PC-3 (cell line): ENCODE data around the gene IFT122. TPM values are rescaled to one million over a fixed set of nuclear protein-coding genes. Genes with fewer than 3 reads are reported as not detected.

Experiments
- ATAC-seq: fragments of 200-7000 bp; cut with Tn5 transposase; 2 replicates; pipeline ENCODE4 v1.9.1; 2020; ENCODE audit warnings: mild to moderate bottlenecking, moderate library complexity
- BruUV-seq: library from RNA; stranded (reverse); fragments of 400-500 nt; replicated peaks from 2 replicates; lab custom pipeline; 2021; lab: Mats Ljungman, UMichigan
- CTCF ChIA-PET: fragments of 300-600 bp; sonication (Branson Sonifier 250); formaldehyde crosslinking; loops from one replicate; lab custom pipeline; 2022; ENCODE audit warnings: antibody characterized with exemption; lab: Charles Lee
- POLR2A ChIA-PET: fragments of 300-600 bp; sonication (Branson Sonifier 250); formaldehyde crosslinking; loops from one replicate; lab custom pipeline; 2022; ENCODE audit warnings: antibody characterized with exemption; ENCODE audit not compliant: unreplicated experiment; lab: Charles Lee
- DNase-seq: peaks from one replicate; pipeline ENCODE4 v3.0.0-alpha.2; 2015
- H2AFZ ChIP-seq: fragments of 300-600 bp; sonication (generic); 2 replicates; pipeline ENCODE4 v1.6.0; 2016; ENCODE audit warnings: antibody characterized with exemption, low read length
- H3F3A ChIP-seq: fragments of 300-600 bp; sonication (generic); one replicate; pipeline ENCODE4 v1.6.0; 2017; ENCODE audit warnings: antibody characterized with exemption, low read length, control low read depth, mild to moderate bottlenecking; ENCODE audit not compliant: unreplicated experiment
- H3K27ac ChIP-seq: fragments of 300-600 bp; sonication (generic); 2 replicates; pipeline ENCODE4 v1.5.1; 2016; ENCODE audit warnings: mild to moderate bottlenecking, low read length
- H3K27me3 ChIP-seq: fragments of 300-600 bp; sonication (generic); 2 replicates; pipeline ENCODE4 v1.6.1; 2016; ENCODE audit warnings: low read length, mixed read lengths
- H3K36me3 ChIP-seq: fragments of 300-600 bp; sonication (generic); 2 replicates; pipeline ENCODE4 v1.6.1; 2016; ENCODE audit warnings: low read depth, mixed run types, low read length, mixed read lengths
- H3K4me1 ChIP-seq: fragments of 300-600 bp; sonication (generic); 2 replicates; pipeline ENCODE4 v1.5.1; 2016; ENCODE audit warnings: low read length; ENCODE audit not compliant: insufficient read depth
- H3K4me2 ChIP-seq: fragments of 300-600 bp; sonication (generic); 2 replicates; pipeline ENCODE4 v1.6.0; 2016; ENCODE audit warnings: low read length
- H3K4me3 ChIP-seq: fragments of 300-600 bp; sonication (generic); 2 replicates; pipeline ENCODE4 v1.5.1; 2016; ENCODE audit warnings: mild to moderate bottlenecking, low read length, mixed read lengths
- H3K79me2 ChIP-seq: fragments of 300-600 bp; sonication (generic); 2 replicates; pipeline ENCODE4 v1.6.1; 2017; ENCODE audit warnings: low read length, mixed read lengths
- H3K9ac ChIP-seq: fragments of 300-600 bp; sonication (generic); 2 replicates; pipeline ENCODE4 v1.6.0; 2016; ENCODE audit warnings: mild to moderate bottlenecking, low read length
- H3K9me2 ChIP-seq: fragments of 300-600 bp; sonication (generic); replicated peaks from 2 replicates; pipeline ENCODE4 v1.6.1; 2016; ENCODE audit warnings: mixed run types, low read length, mixed read lengths
- H3K9me3 ChIP-seq: fragments of 300-600 bp; sonication (generic); 2 replicates; pipeline ENCODE4 v1.6.1; 2016; ENCODE audit warnings: low read length, mixed read lengths
- H4K20me1 ChIP-seq: fragments of 300-600 bp; sonication (generic); 2 replicates; pipeline ENCODE4 v1.6.1; 2016; ENCODE audit warnings: low read length, mixed read lengths
- EZH2 ChIP-seq: fragments of 300-600 bp; sonication (generic); IDR thresholded peaks from one replicate; pipeline ENCODE4 v1.6.1; 2017; ENCODE audit warnings: antibody characterized with exemption, mild to moderate bottlenecking, low read length; ENCODE audit not compliant: unreplicated experiment
- EZH2phosphoT487 ChIP-seq: fragments of 300-600 bp; sonication (generic); IDR thresholded peaks from 2 replicates; pipeline ENCODE4 v1.6.1; 2018; ENCODE audit warnings: mild to moderate bottlenecking, antibody characterized with exemption, low read length, borderline replicate concordance
- intact Hi-C: fragments of 100-400 bp; cut with micrococcal nuclease; formaldehyde crosslinking; loops from 2 replicates; pipeline ENCODE4 v1.9.0; 2023
- total RNA-seq: library from RNA; depleted of rRNA; stranded (reverse); fragments of >200 nt; gene quantifications from 2 replicates; pipeline ENCODE4 v1.2.3, GENCODE V29; 2014
- TF ChIP-seq, protein P1 (sequence below): fragments of 300-600 bp; sonication (generic); conservative IDR thresholded peaks from 2 replicates; pipeline ENCODE4 v1.5.1; 2017; ENCODE audit warnings: antibody characterized with exemption, low read depth, mild to moderate bottlenecking, low read length

The IFT122 gene
- total RNA-seq, 1 experiment from 2014 or later: 10.2 TPM

DNA sequence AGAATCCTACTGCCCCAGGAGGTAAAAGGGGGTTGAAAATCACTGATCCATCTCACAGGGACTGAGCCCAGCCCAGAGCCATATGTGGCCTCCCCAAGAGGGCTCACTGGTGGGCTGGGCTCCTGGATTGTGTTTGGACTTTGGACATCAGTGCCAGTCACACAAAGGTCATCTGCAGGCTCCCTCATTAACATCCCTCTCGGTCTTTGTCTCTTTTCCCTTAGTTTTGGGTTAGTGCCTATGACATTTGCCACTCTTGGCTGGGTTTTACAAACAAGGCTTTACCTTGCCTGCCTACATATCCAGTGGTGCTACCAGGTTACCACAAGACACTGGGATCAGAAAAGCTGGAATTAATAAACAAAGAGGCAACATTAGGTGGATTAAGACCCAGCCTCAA is 27.9 kb downstream of the IFT122 start:
- H3K27ac ChIP-seq: no peak overlapping the region
- no peaks in the 10 kb centered on the region for H3K4me1 ChIP-seq
- H3F3A ChIP-seq: no peaks in the 10 kb centered on the region
- ChIA-PET POLR2A (no interaction called here), CTCF (no interaction called here)
- no peaks in the 10 kb centered on the region for H3K36me3 ChIP-seq
- no peak for ATAC-seq
- no peaks in the 10 kb centered on the region for H4K20me1 ChIP-seq
- intact Hi-C loops: no loop called here
- H3K4me2 ChIP-seq: no peak overlapping the region
- H2AFZ ChIP-seq: no peak overlapping the region
- TF ChIP-seq EZH2phosphoT487 (no peak), EZH2 (no peak)
- TF ChIP-seq, protein P1, sequence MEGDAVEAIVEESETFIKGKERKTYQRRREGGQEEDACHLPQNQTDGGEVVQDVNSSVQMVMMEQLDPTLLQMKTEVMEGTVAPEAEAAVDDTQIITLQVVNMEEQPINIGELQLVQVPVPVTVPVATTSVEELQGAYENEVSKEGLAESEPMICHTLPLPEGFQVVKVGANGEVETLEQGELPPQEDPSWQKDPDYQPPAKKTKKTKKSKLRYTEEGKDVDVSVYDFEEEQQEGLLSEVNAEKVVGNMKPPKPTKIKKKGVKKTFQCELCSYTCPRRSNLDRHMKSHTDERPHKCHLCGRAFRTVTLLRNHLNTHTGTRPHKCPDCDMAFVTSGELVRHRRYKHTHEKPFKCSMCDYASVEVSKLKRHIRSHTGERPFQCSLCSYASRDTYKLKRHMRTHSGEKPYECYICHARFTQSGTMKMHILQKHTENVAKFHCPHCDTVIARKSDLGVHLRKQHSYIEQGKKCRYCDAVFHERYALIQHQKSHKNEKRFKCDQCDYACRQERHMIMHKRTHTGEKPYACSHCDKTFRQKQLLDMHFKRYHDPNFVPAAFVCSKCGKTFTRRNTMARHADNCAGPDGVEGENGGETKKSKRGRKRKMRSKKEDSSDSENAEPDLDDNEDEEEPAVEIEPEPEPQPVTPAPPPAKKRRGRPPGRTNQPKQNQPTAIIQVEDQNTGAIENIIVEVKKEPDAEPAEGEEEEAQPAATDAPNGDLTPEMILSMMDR: no peak
- no peaks in the 10 kb centered on the region for H3K27me3 ChIP-seq
- BruUV-seq: no TSS peak
- no peaks in the 10 kb centered on the region for H3K9me3 ChIP-seq
- H3K9ac ChIP-seq: no peak overlapping the region
- H3K9me2 ChIP-seq: no peaks in the 10 kb centered on the region
- H3K4me3 ChIP-seq: no peak overlapping the region
- H3K79me2 ChIP-seq: no peaks in the 10 kb centered on the region
- DNase-seq: no peak

DNA sequence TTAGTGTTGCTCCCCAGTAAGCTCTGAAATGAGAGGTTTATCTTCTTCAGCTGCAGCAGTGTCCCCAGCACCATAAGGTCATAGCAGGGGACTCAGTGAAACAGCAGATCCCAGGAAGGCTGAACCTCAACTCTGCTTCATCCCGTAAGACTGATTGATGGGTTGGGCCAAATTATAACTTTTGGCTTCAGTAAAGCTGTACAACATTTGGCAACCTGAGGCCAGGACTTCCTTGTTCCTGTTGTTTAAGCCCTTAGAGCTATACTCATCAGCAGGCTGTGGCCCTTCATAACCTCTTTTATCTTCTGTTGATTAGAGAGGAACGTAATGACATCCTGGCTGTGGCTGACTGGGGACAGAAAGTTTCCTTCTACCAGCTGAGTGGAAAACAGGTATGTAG is 29.0 kb downstream of the IFT122 start:
- Histone ChIP-seq H4K20me1 (no peaks in the 10 kb centered on the region), H3K9ac (no peak overlapping the region), H3K27ac (no peak overlapping the region), H3K79me2 (no peaks in the 10 kb centered on the region), H3K36me3 (no peaks in the 10 kb centered on the region), H3F3A (no peaks in the 10 kb centered on the region), H3K9me2 (no peaks in the 10 kb centered on the region), H3K27me3 (no peaks in the 10 kb centered on the region), H3K9me3 (no peaks in the 10 kb centered on the region), H3K4me1 (no peaks in the 10 kb centered on the region), H3K4me2 (no peak overlapping the region), H2AFZ (no peak overlapping the region), H3K4me3 (no peak overlapping the region)
- DNase-seq (no peak), ATAC-seq (no peak)
- CTCF ChIA-PET: no interaction called here
- intact Hi-C loops: no loop called here
- POLR2A ChIA-PET: no interaction called here
- no TSS peak for BruUV-seq
- TF ChIP-seq EZH2: no peak
- TF ChIP-seq EZH2phosphoT487: no peak
- TF ChIP-seq, protein P1: no peak

DNA sequence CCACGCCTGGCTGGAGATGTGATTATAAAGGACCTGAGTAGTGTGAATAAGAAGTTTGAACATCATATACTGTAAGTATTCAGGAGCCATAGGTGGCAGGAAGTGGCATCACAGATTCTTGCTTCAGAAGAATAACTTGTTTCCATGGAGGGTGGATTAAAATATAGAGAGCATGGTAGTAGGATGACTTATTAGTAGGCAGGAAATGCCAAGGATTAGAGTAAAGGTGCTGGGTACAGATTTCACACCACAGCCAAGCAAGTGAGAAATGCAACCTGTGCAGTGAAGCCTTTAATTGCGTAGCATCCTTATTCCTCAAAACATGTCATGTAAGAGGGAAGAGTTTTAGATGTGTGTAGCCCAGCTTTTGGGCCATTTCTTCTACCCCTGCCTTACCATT is 30.8 kb downstream of the IFT122 start:
- Histone ChIP-seq H3K4me2 (no peak overlapping the region), H4K20me1 (no peaks in the 10 kb centered on the region), H3K27ac (no peak overlapping the region), H3K36me3 (no peaks in the 10 kb centered on the region), H3K4me3 (no peak overlapping the region), H3K9me2 (no peaks in the 10 kb centered on the region), H3K4me1 (no peaks in the 10 kb centered on the region), H2AFZ (no peak overlapping the region), H3K9me3 (no peaks in the 10 kb centered on the region), H3F3A (no peaks in the 10 kb centered on the region), H3K79me2 (no peaks in the 10 kb centered on the region), H3K9ac (no peak overlapping the region), H3K27me3 (no peaks in the 10 kb centered on the region)
- ChIA-PET CTCF (no interaction called here), POLR2A (no interaction called here)
- intact Hi-C loops: no loop called here
- BruUV-seq: no TSS peak
- ATAC-seq: no peak
- TF ChIP-seq EZH2phosphoT487 (no peak), EZH2 (no peak)
- TF ChIP-seq, protein P1: no peak
- DNase-seq: no peak
